ENCODE measurements around the gene IZUMO1.

IZUMO1 gene

GRCh38 chr19:48731452-48731851 lies 15.3 kb downstream of the IZUMO1 start:
- Histone ChIP-seq H3K4me3 (ENCODE audit: low read depth, low read length) (no peak overlapping the region), H3K27me3 (replicated peaks) (no peaks in the 10 kb centered on the region), H3K36me3 (replicated peaks) (no peaks in the 10 kb centered on the region), H3K27ac (no peak overlapping the region)
- DNase-seq, result no peak
- no peak for TF ChIP-seq CTCF (IDR thresholded peaks at IDR 0.05; ENCODE audit: low read depth, low read length, missing control alignments)
- in situ Hi-C loops (cut with HindIII; ENCODE audit: low pct_ligation_motif_present, low sequenced_read_pairs), result no loop called here

GRCh38 chr19:48728911-48729664 lies 17.6 kb downstream of the IZUMO1 start:
- H3K36me3 ChIP-seq (replicated peaks), result no peaks in the 10 kb centered on the region
- H3K27ac ChIP-seq, result no peak overlapping the region
- no peak for DNase-seq
- in situ Hi-C loops (cut with HindIII; ENCODE audit: low pct_ligation_motif_present, low sequenced_read_pairs), result no loop called here
- peak overlapping the region; percentile 26 for H3K4me3 ChIP-seq (ENCODE audit: low read depth, low read length)
- TF ChIP-seq CTCF (IDR thresholded peaks at IDR 0.05; ENCODE audit: low read depth, low read length, missing control alignments), result no peak
- H3K27me3 ChIP-seq (replicated peaks), result no peaks in the 10 kb centered on the region

GRCh38 chr19:48726556-48726955 lies 20.2 kb downstream of the IZUMO1 start:
- H3K4me3 ChIP-seq (ENCODE audit: low read depth, low read length), result no peak overlapping the region
- no peak for TF ChIP-seq CTCF (IDR thresholded peaks at IDR 0.05; ENCODE audit: low read depth, low read length, missing control alignments)
- H3K27me3 ChIP-seq (replicated peaks), result no peaks in the 10 kb centered on the region
- in situ Hi-C loops (cut with HindIII; ENCODE audit: low pct_ligation_motif_present, low sequenced_read_pairs), result no loop called here
- no peaks in the 10 kb centered on the region for H3K36me3 ChIP-seq (replicated peaks)
- no peak for DNase-seq
- no peak overlapping the region for H3K27ac ChIP-seq

- no peak for TF ChIP-seq CTCF (IDR thresholded peaks at IDR 0.05; ENCODE audit: low read depth, low read length, missing control alignments)
- H3K4me3 ChIP-seq (ENCODE audit: low read depth, low read length), result no peak overlapping the region
These were observed 21.6 kb downstream of the IZUMO1 start for GRCh38 chr19:48724796-48725753.

GRCh38 chr19:48722196-48722708 lies 24.5 kb downstream of the IZUMO1 start:
- DNase-seq, result no peak
- Histone ChIP-seq H3K4me3 (ENCODE audit: low read depth, low read length) (no peak overlapping the region), H3K36me3 (replicated peaks) (no peaks in the 10 kb centered on the region), H3K27me3 (replicated peaks) (no peaks in the 10 kb centered on the region), H3K27ac (no peak overlapping the region)
- TF ChIP-seq CTCF (IDR thresholded peaks at IDR 0.05; ENCODE audit: low read depth, low read length, missing control alignments), result no peak
- in situ Hi-C loops (cut with HindIII; ENCODE audit: low pct_ligation_motif_present, low sequenced_read_pairs), result no loop called here

More at GRCh38 chr19:48724796-48725753, 21.6 kb downstream of the IZUMO1 start:
- peak; percentile 88 for DNase-seq
- Histone ChIP-seq H3K36me3 (replicated peaks) (no peaks in the 10 kb centered on the region), H3K27me3 (replicated peaks) (no peaks in the 10 kb centered on the region), H3K27ac (peak overlapping the region; percentile 58)
- in situ Hi-C loops (cut with HindIII; ENCODE audit: low pct_ligation_motif_present, low sequenced_read_pairs), result no loop called here

Measured in brain microvascular endothelial cell (primary cell).